ENCODE results near the gene G3BP1. TPM values are rescaled to one million over a fixed set of nuclear protein-coding genes. Genes with fewer than 3 reads are reported as not detected.

G3BP1 gene
- total and polyA plus RNA-seq, 2 of the 13 experiments (the other 11 are each of a cell fraction or from before 2014, with no cell fraction given), result 36.7 to 320 TPM

DNA sequence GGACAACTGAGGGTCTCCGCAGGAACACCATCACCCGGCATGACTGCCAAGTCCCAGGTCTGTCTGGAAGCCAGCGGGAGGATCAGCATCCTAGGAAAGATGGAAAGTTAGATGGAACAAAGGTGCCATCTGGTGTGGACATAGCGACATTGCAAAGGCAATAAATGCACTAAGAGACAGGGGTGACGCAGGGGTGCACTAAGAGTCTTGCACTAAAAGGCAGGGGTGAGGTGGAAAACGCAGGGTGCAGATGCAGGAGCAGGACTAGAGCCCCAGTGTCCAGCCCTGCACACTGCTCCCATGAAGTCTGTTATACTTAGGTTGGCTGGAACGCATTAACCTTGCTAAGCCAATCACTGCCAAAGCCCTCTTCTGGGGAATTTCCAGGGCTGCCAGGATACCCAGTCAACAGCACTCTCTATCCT, 28.9 kb upstream of the G3BP1 start (continued):
- TF ChIP-seq, protein P1, sequence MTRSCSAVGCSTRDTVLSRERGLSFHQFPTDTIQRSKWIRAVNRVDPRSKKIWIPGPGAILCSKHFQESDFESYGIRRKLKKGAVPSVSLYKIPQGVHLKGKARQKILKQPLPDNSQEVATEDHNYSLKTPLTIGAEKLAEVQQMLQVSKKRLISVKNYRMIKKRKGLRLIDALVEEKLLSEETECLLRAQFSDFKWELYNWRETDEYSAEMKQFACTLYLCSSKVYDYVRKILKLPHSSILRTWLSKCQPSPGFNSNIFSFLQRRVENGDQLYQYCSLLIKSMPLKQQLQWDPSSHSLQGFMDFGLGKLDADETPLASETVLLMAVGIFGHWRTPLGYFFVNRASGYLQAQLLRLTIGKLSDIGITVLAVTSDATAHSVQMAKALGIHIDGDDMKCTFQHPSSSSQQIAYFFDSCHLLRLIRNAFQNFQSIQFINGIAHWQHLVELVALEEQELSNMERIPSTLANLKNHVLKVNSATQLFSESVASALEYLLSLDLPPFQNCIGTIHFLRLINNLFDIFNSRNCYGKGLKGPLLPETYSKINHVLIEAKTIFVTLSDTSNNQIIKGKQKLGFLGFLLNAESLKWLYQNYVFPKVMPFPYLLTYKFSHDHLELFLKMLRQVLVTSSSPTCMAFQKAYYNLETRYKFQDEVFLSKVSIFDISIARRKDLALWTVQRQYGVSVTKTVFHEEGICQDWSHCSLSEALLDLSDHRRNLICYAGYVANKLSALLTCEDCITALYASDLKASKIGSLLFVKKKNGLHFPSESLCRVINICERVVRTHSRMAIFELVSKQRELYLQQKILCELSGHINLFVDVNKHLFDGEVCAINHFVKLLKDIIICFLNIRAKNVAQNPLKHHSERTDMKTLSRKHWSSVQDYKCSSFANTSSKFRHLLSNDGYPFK (CRISPR knock-in tag; IDR thresholded peaks at IDR 0.05; ENCODE audit: borderline replicate concordance), result no peak
- TF ChIP-seq RAD21 (CRISPR knock-in tag; IDR thresholded peaks at IDR 0.05) (peak; percentile 81), SALL2 (CRISPR knock-in tag; IDR thresholded peaks at IDR 0.05) (0 out of 2 replicates have a peak, but pooled peaks have one; percentile 50), TBP (CRISPR knock-in tag; IDR thresholded peaks at IDR 0.05) (no peak), EED (CRISPR knock-in tag; IDR thresholded peaks at IDR 0.05) (no peak), ZMYM4 (CRISPR knock-in tag; IDR thresholded peaks at IDR 0.05) (no peak), ZNF501 (CRISPR knock-in tag; IDR thresholded peaks at IDR 0.05) (no peak), TAF1 (CRISPR knock-in tag; IDR thresholded peaks at IDR 0.05) (peak; percentile 20; the same call in 1 of the 2 replicates), GLI4 (CRISPR knock-in tag; IDR thresholded peaks at IDR 0.05; ENCODE audit: borderline replicate concordance) (no peak), EEA1 (CRISPR knock-in tag; IDR thresholded peaks at IDR 0.05; ENCODE audit: borderline replicate concordance) (no peak), ZSCAN25 (CRISPR knock-in tag; IDR thresholded peaks at IDR 0.05) (peak; percentile 96), PRMT3 (CRISPR knock-in tag; IDR thresholded peaks at IDR 0.05; ENCODE audit: borderline replicate concordance, low read depth) (0 out of 2 replicates have a peak, but pooled peaks have one; percentile 30), SP5 (CRISPR knock-in tag; IDR thresholded peaks at IDR 0.05; ENCODE audit: borderline replicate concordance, low read depth) (no peak)
- TF ChIP-seq, protein P2, sequence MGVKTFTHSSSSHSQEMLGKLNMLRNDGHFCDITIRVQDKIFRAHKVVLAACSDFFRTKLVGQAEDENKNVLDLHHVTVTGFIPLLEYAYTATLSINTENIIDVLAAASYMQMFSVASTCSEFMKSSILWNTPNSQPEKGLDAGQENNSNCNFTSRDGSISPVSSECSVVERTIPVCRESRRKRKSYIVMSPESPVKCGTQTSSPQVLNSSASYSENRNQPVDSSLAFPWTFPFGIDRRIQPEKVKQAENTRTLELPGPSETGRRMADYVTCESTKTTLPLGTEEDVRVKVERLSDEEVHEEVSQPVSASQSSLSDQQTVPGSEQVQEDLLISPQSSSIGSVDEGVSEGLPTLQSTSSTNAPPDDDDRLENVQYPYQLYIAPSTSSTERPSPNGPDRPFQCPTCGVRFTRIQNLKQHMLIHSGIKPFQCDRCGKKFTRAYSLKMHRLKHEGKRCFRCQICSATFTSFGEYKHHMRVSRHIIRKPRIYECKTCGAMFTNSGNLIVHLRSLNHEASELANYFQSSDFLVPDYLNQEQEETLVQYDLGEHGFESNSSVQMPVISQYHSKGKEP (CRISPR knock-in tag; IDR thresholded peaks at IDR 0.05), result no peak
- TF ChIP-seq, protein P3, sequence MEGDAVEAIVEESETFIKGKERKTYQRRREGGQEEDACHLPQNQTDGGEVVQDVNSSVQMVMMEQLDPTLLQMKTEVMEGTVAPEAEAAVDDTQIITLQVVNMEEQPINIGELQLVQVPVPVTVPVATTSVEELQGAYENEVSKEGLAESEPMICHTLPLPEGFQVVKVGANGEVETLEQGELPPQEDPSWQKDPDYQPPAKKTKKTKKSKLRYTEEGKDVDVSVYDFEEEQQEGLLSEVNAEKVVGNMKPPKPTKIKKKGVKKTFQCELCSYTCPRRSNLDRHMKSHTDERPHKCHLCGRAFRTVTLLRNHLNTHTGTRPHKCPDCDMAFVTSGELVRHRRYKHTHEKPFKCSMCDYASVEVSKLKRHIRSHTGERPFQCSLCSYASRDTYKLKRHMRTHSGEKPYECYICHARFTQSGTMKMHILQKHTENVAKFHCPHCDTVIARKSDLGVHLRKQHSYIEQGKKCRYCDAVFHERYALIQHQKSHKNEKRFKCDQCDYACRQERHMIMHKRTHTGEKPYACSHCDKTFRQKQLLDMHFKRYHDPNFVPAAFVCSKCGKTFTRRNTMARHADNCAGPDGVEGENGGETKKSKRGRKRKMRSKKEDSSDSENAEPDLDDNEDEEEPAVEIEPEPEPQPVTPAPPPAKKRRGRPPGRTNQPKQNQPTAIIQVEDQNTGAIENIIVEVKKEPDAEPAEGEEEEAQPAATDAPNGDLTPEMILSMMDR (CRISPR knock-in tag; IDR thresholded peaks at IDR 0.05), result peak; percentile 82

Data from HepG2 (cell line).